22Rv1 (cell line): Measurements from ENCODE around the gene PDGFA.

ENCODE experiments used
- H3K27ac ChIP-seq: fragments of 450-650 bp; 2 replicates; pipeline ENCODE4 v1.5.1; 2017
- CTCF ChIP-seq: fragments of 450-650 bp; IDR thresholded peaks from 2 replicates; pipeline ENCODE4 v1.5.1; 2017; ENCODE audit warnings: mild to moderate bottlenecking
- ZFX ChIP-seq: fragments of 450-650 bp; IDR thresholded peaks from 2 replicates; pipeline ENCODE4 v1.6.1; 2017; ENCODE audit warnings: antibody characterized with exemption, borderline replicate concordance

PDGFA gene

GRCh38 chr7:476736-477360 is 42.8 kb downstream of the PDGFA start:
- TF ChIP-seq CTCF (no peak), ZFX (no peak)
- no peak overlapping the region for H3K27ac ChIP-seq

- H3K27ac ChIP-seq: no peak overlapping the region
- TF ChIP-seq ZFX (no peak), CTCF (no peak)
Observed at GRCh38 chr7:475951-476441, 43.6 kb downstream of the PDGFA start.

GRCh38 chr7:475425-475728 is 44.3 kb downstream of the PDGFA start:
- H3K27ac ChIP-seq: no peak overlapping the region
- TF ChIP-seq ZFX (no peak), CTCF (no peak)

- no peak for TF ChIP-seq ZFX
- H3K27ac ChIP-seq: no peak overlapping the region
Observed at GRCh38 chr7:474605-475424, 44.8 kb downstream of the PDGFA start.

GRCh38 chr7:473870-474604 is 45.6 kb downstream of the PDGFA start:
- TF ChIP-seq CTCF: no peak
- TF ChIP-seq ZFX: no peak
- no peak overlapping the region for H3K27ac ChIP-seq

- no peak overlapping the region for H3K27ac ChIP-seq
Observed at GRCh38 chr7:473211-473734, 46.4 kb downstream of the PDGFA start.

GRCh38 chr7:472640-472957 is 47.0 kb downstream of the PDGFA start:
- H3K27ac ChIP-seq: no peak overlapping the region

More at GRCh38 chr7:473211-473734, 46.4 kb downstream of the PDGFA start:
- TF ChIP-seq CTCF (no peak), ZFX (no peak)

More at GRCh38 chr7:472640-472957, 47.0 kb downstream of the PDGFA start:
- TF ChIP-seq CTCF (no peak), ZFX (no peak)
